NCI-H2029 (cell line): ENCODE measurements around the gene ZSCAN31.
"Not testable (repeated sequence)": the region's sequence is repeated elsewhere in the genome, so short reads cannot be mapped to it uniquely, and the experiment has no call there.

Source experiments
- DNase-seq: peaks from one replicate; lab custom pipeline; 2025; lab: John Stamatoyannopoulos, UW

Gene ZSCAN31

GRCh38 chr6:28317866-28318265, 18.1 kb downstream of the ZSCAN31 start:
- DNase-seq, result not testable (repeated sequence)

- no peak for DNase-seq
Measured at GRCh38 chr6:28315628-28316027, 20.3 kb downstream of the ZSCAN31 start.

GRCh38 chr6:28312939-28313338, 23.0 kb downstream of the ZSCAN31 start:
- DNase-seq, result no peak

- no peak for DNase-seq
Measured at GRCh38 chr6:28311139-28311823, 24.7 kb downstream of the ZSCAN31 start.

GRCh38 chr6:28306363-28306762, 29.6 kb downstream of the ZSCAN31 start:
- DNase-seq, result not testable (repeated sequence)

- no peak for DNase-seq
Measured at GRCh38 chr6:28303570-28303969, 32.4 kb downstream of the ZSCAN31 start.

GRCh38 chr6:28296520-28297060, 39.4 kb downstream of the ZSCAN31 start:
- DNase-seq, result no peak

- no peak for DNase-seq
Measured at GRCh38 chr6:28295326-28295725, 40.6 kb downstream of the ZSCAN31 start.

GRCh38 chr6:28291573-28291972, 44.4 kb downstream of the ZSCAN31 start:
- DNase-seq, result no peak

- DNase-seq, result no peak
Measured at GRCh38 chr6:28282926-28283325, 53.0 kb downstream of the ZSCAN31 start.

- DNase-seq, result peak; percentile 61
Measured at GRCh38 chr6:28281288-28282064, 54.5 kb downstream of the ZSCAN31 start, which contains the start of gene PGBD1. Gene PGBD1, plus strand, starts transcription at chr6:28281572. Its CDS starts 2,242 bp downstream, at chr6:28283814.

- DNase-seq, result no peak
Measured at GRCh38 chr6:28280595-28281287, 55.2 kb downstream of the ZSCAN31 start.

- DNase-seq, result no peak
Measured at GRCh38 chr6:28277746-28278145, 58.2 kb downstream of the ZSCAN31 start.

- DNase-seq, result no peak
Measured at GRCh38 chr6:28274888-28275287, 61.1 kb downstream of the ZSCAN31 start.
